CD4-positive, alpha-beta T cell (primary cell): ENCODE data around the gene GPC5. TPM values are rescaled to one million over a fixed set of nuclear protein-coding genes. Genes with fewer than 3 reads are reported as not detected.

Experiments used
- ATAC-seq: fragments of 200-7000 bp; cut with Tn5 transposase; one replicate; pipeline ENCODE4 v1.10.0; 2022; ENCODE audit warnings: mild to moderate bottlenecking; ENCODE audit not compliant: poor library complexity
- CTCF ChIA-PET: fragments of 350-600 bp; sonication (Branson Sonifier 250); formaldehyde crosslinking; loops from one replicate; lab custom pipeline; 2021; ENCODE audit warnings: antibody characterized with exemption, inconsistent platforms; lab: Charles Lee
- POLR2A ChIA-PET: fragments of 350-600 bp; sonication (Branson Sonifier 250); formaldehyde crosslinking; loops from one replicate; lab custom pipeline; 2021; ENCODE audit warnings: antibody characterized with exemption, inconsistent platforms; lab: Charles Lee
- DNase-seq, 14 experiments: peaks; one replicate each; pipeline ENCODE4 v3.0.0-alpha.2; 2013 to 2020; ENCODE audit warnings: mixed read lengths in 2 of 14
- H3K27ac ChIP-seq, 2 donors: one replicate each; pipeline versions ENCODE4 v1.5.1 to v1.7.0; 2013; ENCODE audit warnings: low read length in 2 of 2, low read depth in 1 of 2, mild to moderate bottlenecking in 1 of 2
- H3K27me3 ChIP-seq, 2 experiments: 1 replicate in 1 of 2; 2 replicates in 1 of 2; pipeline versions ENCODE4 v1.6.1 to v1.7.0; 2013; ENCODE audit warnings: low read length in 2 of 2, control low read depth in 1 of 2, mild to moderate bottlenecking in 1 of 2, moderate library complexity in 1 of 2; ENCODE audit not compliant: insufficient read depth in 2 of 2, control insufficient read depth in 1 of 2
- H3K36me3 ChIP-seq: one replicate; pipeline ENCODE4 v1.6.1; 2013; ENCODE audit warnings: low read length, control low read depth; ENCODE audit not compliant: insufficient read depth
- H3K4me1 ChIP-seq: one replicate; pipeline ENCODE4 v1.6.1; 2013; ENCODE audit warnings: low read length, control low read depth; ENCODE audit not compliant: insufficient read depth
- H3K4me3 ChIP-seq: one replicate; pipeline ENCODE4 v1.5.1; 2013; ENCODE audit warnings: mild to moderate bottlenecking, low read length, moderate library complexity
- H3K9me3 ChIP-seq, 2 experiments: 1 replicate in 1 of 2; 2 replicates in 1 of 2; pipeline versions ENCODE4 v1.6.1 to v1.7.0; 2013; ENCODE audit warnings: low read length in 2 of 2, mild to moderate bottlenecking in 2 of 2, control low read depth in 1 of 2, moderate library complexity in 1 of 2; ENCODE audit not compliant: control insufficient read depth in 1 of 2, insufficient read depth in 1 of 2
- H3K27ac Mint-ChIP-seq: one replicate; pipeline ENCODE4 v1.8.0; 2020; ENCODE audit warnings: mixed read lengths
- H3K27me3 Mint-ChIP-seq: one replicate; pipeline ENCODE4 v1.8.0; 2021; ENCODE audit warnings: mixed read lengths
- H3K36me3 Mint-ChIP-seq: one replicate; pipeline ENCODE4 v1.8.0; 2021; ENCODE audit warnings: low read depth, mixed read lengths
- H3K4me1 Mint-ChIP-seq: one replicate; pipeline ENCODE4 v1.8.0; 2021; ENCODE audit warnings: low read depth, mixed read lengths
- H3K4me3 Mint-ChIP-seq: one replicate; pipeline ENCODE4 v1.8.0; 2020; ENCODE audit warnings: mild to moderate bottlenecking, mixed read lengths
- H3K9me3 Mint-ChIP-seq: one replicate; pipeline ENCODE4 v1.8.0; 2020; ENCODE audit warnings: mixed read lengths
- CTCF ChIP-seq: fragments of 200-600 bp; IDR thresholded peaks from one replicate; pipeline ENCODE4 v1.8.0; 2022; ENCODE audit warnings: antibody characterized with exemption, mild to moderate bottlenecking
- intact Hi-C, 2 experiments: fragments of 100-400 bp; cut with DNase I in 1 of 2; cut with micrococcal nuclease in 1 of 2; formaldehyde crosslinking; loops; one replicate each; pipeline versions ENCODE4 v1.15.1 to v1.9.0; 2023 to 2025; cut with DNase I, micrococcal nuclease
- total RNA-seq, 174 experiments: library from RNA in 2 of 174; stranded (reverse) in 2 of 174; gene quantifications; one replicate each; pipeline ENCODE4 v1.2.3 and lab custom pipeline; 2021 to 2026

GPC5 gene
- total RNA-seq, 2 experiments from 2014 or later = not detected

GRCh38 chr13:91698308-91698707 lies 299.9 kb downstream of the GPC5 start:
- no peaks in the 10 kb centered on the region for H3K4me1 Mint-ChIP-seq
- POLR2A ChIA-PET = no interaction called here

GRCh38 chr13:91698767-91699166 lies 300.3 kb downstream of the GPC5 start:
- Mint-ChIP-seq H3K4me1 (no peaks in the 10 kb centered on the region), H3K36me3 (no peaks in the 10 kb centered on the region), H3K27ac (no peak overlapping the region), H3K27me3 (no peaks in the 10 kb centered on the region), H3K9me3 (peaks cover 6% of the 10 kb centered on the region), H3K4me3 (no peak overlapping the region)
- H3K36me3 ChIP-seq = no peaks in the 10 kb centered on the region
- intact Hi-C loops = no loop called here
- H3K4me1 ChIP-seq = no peaks in the 10 kb centered on the region
- ChIA-PET CTCF (no interaction called here), POLR2A (no interaction called here)
- TF ChIP-seq CTCF = no peak
- no peaks in the 10 kb centered on the region for H3K27me3 ChIP-seq
- ATAC-seq (no peak), DNase-seq (no peak)
- no peak overlapping the region for H3K4me3 ChIP-seq
- H3K27ac ChIP-seq = no peak overlapping the region
- no peaks in the 10 kb centered on the region for H3K9me3 ChIP-seq

More at GRCh38 chr13:91698308-91698707, 299.9 kb downstream of the GPC5 start:
- Histone ChIP-seq H3K4me3 (no peak overlapping the region), H3K27me3 (no peaks in the 10 kb centered on the region), H3K9me3 (no peaks in the 10 kb centered on the region), H3K27ac (no peak overlapping the region), H3K4me1 (no peaks in the 10 kb centered on the region), H3K36me3 (no peaks in the 10 kb centered on the region)
- no peak for TF ChIP-seq CTCF
- no peaks in the 10 kb centered on the region for H3K36me3 Mint-ChIP-seq
- H3K9me3 Mint-ChIP-seq = peaks cover 3% of the 10 kb centered on the region
- no peak overlapping the region for H3K27ac Mint-ChIP-seq
- no peak for ATAC-seq
- DNase-seq = no peak
- CTCF ChIA-PET = no interaction called here
- intact Hi-C loops = no loop called here
- no peaks in the 10 kb centered on the region for H3K27me3 Mint-ChIP-seq
- no peak overlapping the region for H3K4me3 Mint-ChIP-seq

- DNase-seq (no peak), ATAC-seq (no peak)
- Mint-ChIP-seq H3K9me3 (peaks cover 6% of the 10 kb centered on the region), H3K27me3 (no peaks in the 10 kb centered on the region), H3K4me1 (no peaks in the 10 kb centered on the region), H3K4me3 (no peak overlapping the region), H3K36me3 (no peaks in the 10 kb centered on the region), H3K27ac (no peak overlapping the region)
- H3K27me3 ChIP-seq = no peaks in the 10 kb centered on the region
- POLR2A ChIA-PET = no interaction called here
- TF ChIP-seq CTCF = no peak
- no peak overlapping the region for H3K27ac ChIP-seq
- CTCF ChIA-PET = no interaction called here
- H3K4me3 ChIP-seq = no peak overlapping the region
- peaks cover 0 to 3% of the 10 kb centered on the region in 2 experiments for H3K9me3 ChIP-seq
- no peaks in the 10 kb centered on the region for H3K36me3 ChIP-seq
- intact Hi-C loops = no loop called here
- H3K4me1 ChIP-seq = no peaks in the 10 kb centered on the region
Measured at GRCh38 chr13:91699863-91700262, 301.4 kb downstream of the GPC5 start.
